A549 (cell line): ENCODE data around the gene C1R. TPM values are rescaled to one million over a fixed set of nuclear protein-coding genes. Genes with fewer than 3 reads are reported as not detected.

Experiments
- ATAC-seq, 2 experiments: fragments of 200-7000 bp in 1 of 2; fragments of >200 bp in 1 of 2; cut with Nextera tagmentation in 1 of 2; cut with Tn5 transposase in 1 of 2; 3 replicates each; pipeline versions ENCODE4 v1.8.0 to v1.9.1; 2018 to 2020; ENCODE audit warnings: mild to moderate bottlenecking in 1 of 2, moderate library complexity in 1 of 2
- CTCF ChIA-PET: fragments of 300-600 bp; sonication (Branson Sonifier 250); formaldehyde crosslinking; extraction: SDS; loops from one replicate; lab custom pipeline; 2021; ENCODE audit warnings: antibody characterized with exemption, inconsistent platforms; lab: Yijun Ruan, JAX
- POLR2A ChIA-PET: fragments of 350-600 bp; formaldehyde crosslinking; extraction: SDS; loops from one replicate; lab custom pipeline; 2021; ENCODE audit warnings: antibody characterized with exemption, inconsistent platforms; lab: Yijun Ruan, JAX
- DNase-seq, 2 experiments: peaks; one replicate each; pipeline versions ENCODE4 v3.0.0 to v3.0.0-alpha.2; 2011 to 2016; ENCODE audit warnings: low read depth in 1 of 2, low spot score in 1 of 2
- FAIRE-seq: peaks from 2 replicates; lab custom pipeline; 2011; peaks lifted over from hg19 to GRCh38; lab: Jason Lieb, UNC
- H3K27ac ChIP-seq, 2 experiments: fragments of >200 bp; sonication (Bioruptor Twin); formaldehyde crosslinking; 3 replicates each; pipeline ENCODE4 v1.5.1; 2016 to 2017
- H3K4me1 ChIP-seq: fragments of >200 bp; sonication (Bioruptor Twin); formaldehyde crosslinking; 3 replicates; pipeline ENCODE4 v1.6.1; 2016
- H3K4me2 ChIP-seq: fragments of >200 bp; sonication (Bioruptor Twin); formaldehyde crosslinking; 3 replicates; pipeline ENCODE4 v1.6.1; 2016
- H3K4me3 ChIP-seq: fragments of >200 bp; sonication (Bioruptor Twin); formaldehyde crosslinking; 3 replicates; pipeline ENCODE4 v1.5.1; 2016
- H3K9me3 ChIP-seq: fragments of >200 bp; sonication (Bioruptor Twin); formaldehyde crosslinking; 3 replicates; pipeline ENCODE4 v1.6.1; 2016
- ATOH8 ChIP-seq: fragments of 250-450 bp; sonication (Bioruptor Pico); IDR thresholded peaks from 2 replicates; pipeline ENCODE4 v1.5.0; 2020; ENCODE audit warnings: low read depth, mild to moderate bottlenecking, moderate library complexity
- BCL3 ChIP-seq: fragments of >200 bp; sonication (Bioruptor Twin); formaldehyde crosslinking; IDR thresholded peaks from 3 replicates; pipeline ENCODE4 v1.6.1; 2016
- BHLHE40 ChIP-seq: IDR thresholded peaks from 2 replicates; pipeline ENCODE4 v1.6.1; 2012; ENCODE audit warnings: low read depth, low read length, inconsistent platforms
- CBX8 ChIP-seq: fragments of 200-600 bp; sonication (generic); IDR thresholded peaks from 2 replicates; pipeline ENCODE4 v1.6.1; 2016
- CHD2 ChIP-seq: fragments of 150-350 bp; IDR thresholded peaks from 2 replicates; pipeline ENCODE4 v1.6.1; 2014; ENCODE audit warnings: low read length; ENCODE audit not compliant: partially characterized antibody
- CHD4 ChIP-seq: fragments of 200-600 bp; sonication (generic); IDR thresholded peaks from 2 replicates; pipeline ENCODE4 v1.6.1; 2016; ENCODE audit warnings: antibody characterized with exemption, mild to moderate bottlenecking, borderline replicate concordance
- E2F6 ChIP-seq: IDR thresholded peaks from 2 replicates; pipeline ENCODE4 v1.6.1; 2012; ENCODE audit warnings: low read depth, borderline replicate concordance
- EHF ChIP-seq: fragments of 250-450 bp; sonication (Bioruptor Pico); IDR thresholded peaks from 2 replicates; pipeline ENCODE4 v1.5.0; 2020; ENCODE audit warnings: mild to moderate bottlenecking
- HES2 ChIP-seq: fragments of >200 bp; sonication (Bioruptor Twin); formaldehyde crosslinking; IDR thresholded peaks from 2 replicates; pipeline ENCODE4 v1.6.1; 2016
- HEYL ChIP-seq: fragments of 250-450 bp; sonication (Bioruptor Pico); IDR thresholded peaks from 2 replicates; pipeline ENCODE4 v1.8.0; 2021; ENCODE audit warnings: mild to moderate bottlenecking, moderate library complexity
- HMGXB4 ChIP-seq: fragments of 250-450 bp; sonication (Bioruptor Pico); IDR thresholded peaks from 2 replicates; pipeline ENCODE4 v1.5.0; 2021; ENCODE audit warnings: mild to moderate bottlenecking, moderate library complexity, borderline replicate concordance
- HOXA7 ChIP-seq: fragments of 250-450 bp; sonication (Bioruptor Pico); IDR thresholded peaks from 2 replicates; pipeline ENCODE4 v1.5.0; 2020; ENCODE audit warnings: mild to moderate bottlenecking, moderate library complexity
- HOXB5 ChIP-seq: fragments of 250-450 bp; sonication (Bioruptor Pico); IDR thresholded peaks from 2 replicates; pipeline ENCODE4 v1.5.0; 2020; ENCODE audit warnings: mild to moderate bottlenecking, moderate library complexity
- JUN ChIP-seq, 2 experiments: fragments of >200 bp; sonication (Bioruptor Twin); formaldehyde crosslinking; IDR thresholded peaks; 2 replicates in 1 of 2; 3 replicates in 1 of 2; pipeline ENCODE4 v1.6.1; 2016 to 2017
- MAX ChIP-seq: IDR thresholded peaks from 2 replicates; pipeline ENCODE4 v1.6.1; 2012
- MAZ ChIP-seq: fragments of 150-350 bp; IDR thresholded peaks from 2 replicates; pipeline ENCODE4 v1.6.1; 2014; ENCODE audit warnings: antibody characterized with exemption, low read depth, low read length, borderline replicate concordance
- MYC ChIP-seq: IDR thresholded peaks from 2 replicates; pipeline ENCODE4 v1.6.1; 2012; ENCODE audit warnings: mild to moderate bottlenecking, inconsistent platforms, low read length, improper control_type of control experiment, borderline replicate concordance
- NPAS2 ChIP-seq: fragments of 250-450 bp; sonication (Bioruptor Pico); IDR thresholded peaks from 2 replicates; pipeline ENCODE4 v1.8.0; 2022; ENCODE audit warnings: mild to moderate bottlenecking, moderate library complexity, borderline replicate concordance
- NR3C1 ChIP-seq: fragments of >200 bp; sonication (Bioruptor Twin); formaldehyde crosslinking; IDR thresholded peaks from 3 replicates; pipeline ENCODE4 v1.6.1; 2017
- PBX3 ChIP-seq: IDR thresholded peaks from 2 replicates; pipeline ENCODE4 v1.6.1; 2012
- PHF8 ChIP-seq: fragments of 200-600 bp; sonication (generic); IDR thresholded peaks from 2 replicates; pipeline ENCODE4 v1.6.1; 2016; ENCODE audit warnings: low read depth, mild to moderate bottlenecking, antibody characterized with exemption, moderate library complexity, borderline replicate concordance
- POLR2A ChIP-seq: IDR thresholded peaks from 2 replicates; pipeline ENCODE4 v1.6.1; 2012; ENCODE audit warnings: mild to moderate bottlenecking, low read length
- RCOR1 ChIP-seq: fragments of 150-350 bp; IDR thresholded peaks from 2 replicates; pipeline ENCODE4 v1.6.1; 2014; ENCODE audit warnings: antibody characterized with exemption, low read length, low read depth
- REST ChIP-seq: fragments of 200-600 bp; sonication (generic); IDR thresholded peaks from 2 replicates; pipeline ENCODE4 v1.6.1; 2016; ENCODE audit warnings: antibody characterized with exemption, mild to moderate bottlenecking, moderate library complexity
- SREBF2 ChIP-seq: fragments of 450-650 bp; IDR thresholded peaks from 2 replicates; pipeline ENCODE4 v1.6.1; 2014; ENCODE audit warnings: mild to moderate bottlenecking, moderate library complexity
- TFCP2L1 ChIP-seq: fragments of 250-450 bp; sonication (Bioruptor Pico); IDR thresholded peaks from 2 replicates; pipeline ENCODE4 v1.5.0; 2021; ENCODE audit warnings: mild to moderate bottlenecking
- TP53 ChIP-seq: fragments of 250-450 bp; sonication (Bioruptor Pico); IDR thresholded peaks from 2 replicates; pipeline ENCODE4 v1.5.0; 2021; ENCODE audit warnings: mild to moderate bottlenecking, moderate library complexity
- ZFP36 ChIP-seq: fragments of 450-650 bp; IDR thresholded peaks from 2 replicates; pipeline ENCODE4 v1.6.1; 2014; ENCODE audit warnings: borderline replicate concordance; ENCODE audit not compliant: partially characterized antibody
- WGBS: methylation state at CpG from one replicate; pipeline ENCODE4 v1.1.6; 2017; ENCODE audit errors: missing lambda C conversion rate; 5-methylcytosine and 5-hydroxymethylcytosine counted together
- polyA plus RNA-seq, 4 experiments: library from polyadenylated mRNA; depleted of rRNA in 3 of 4; stranded (reverse); fragments of >200 nt; fragmentation: RNase III in 1 of 4; extraction: RNeasy Plus Mini Kit Qiagen cat#74134 plus additional on column Dnase treatment in 1 of 4; gene quantifications; 2 replicates in 3 of 4; 3 replicates in 1 of 4; pipeline ENCODE4 v1.2.3, GENCODE V29; 2011 to 2017

Gene C1R
- polyA plus RNA-seq, 2 of the 4 experiments (the other 2 are of a cell fraction): 31.4 to 36.0 TPM

GRCh38 chr12:7108003-7108795, 16.0 kb upstream of the C1R start:
- Histone ChIP-seq H3K27ac (peak overlapping the region; percentile 96 to 97), H3K4me3 (peak overlapping the region; percentile 55), H3K4me2 (peak overlapping the region; percentile 94), H3K4me1 (peaks cover 29% of the 10 kb centered on the region), H3K9me3 (peaks cover 17% of the 10 kb centered on the region)
- 2% methylated on average over 23 of the region's 30 CpGs for WGBS
- DNase-seq (peak; percentile 67 to 90), ATAC-seq (peak; percentile 96 to 97), FAIRE-seq (no peak)
- CTCF ChIA-PET: interaction anchor here (0.8 to 8.4 kb wide), 27 partner anchors 9 to 239 kb away, joined by 3 to 309 read pairs (median 4); partner anchors contain the start of genes C12orf57, C1R, C1S and CLSTN3
- POLR2A ChIA-PET: interaction anchor here (0.5 to 4.0 kb wide), 13 partner anchors 11 to 186 kb away, joined by 3 to 30 read pairs (median 4); partner anchors contain the start of genes C12orf57, C1S, LPCAT3 and RNU7-1
- no peak for TF ChIP-seq NR3C1
- peak; percentile 90 for TF ChIP-seq MAX
- peak; percentile 80; the same call in 1 of the 2 replicates for TF ChIP-seq E2F6
- TF ChIP-seq MYC: no peak
- TF ChIP-seq REST: peak; percentile 67
- no peak for TF ChIP-seq BHLHE40
- TF ChIP-seq HES2: no peak
- 0 out of 2 replicates have a peak, but pooled peaks have one; percentile 28 for TF ChIP-seq TP53 (CRISPR knock-in tag)
- peak; percentile 46; the same call in 1 of the 2 replicates for TF ChIP-seq PHF8
- TF ChIP-seq SREBF2: no peak
- TF ChIP-seq ZFP36: peak; percentile 81
- TF ChIP-seq HOXB5 (CRISPR knock-in tag): no peak
- no peak for TF ChIP-seq HOXA7 (CRISPR knock-in tag)
- TF ChIP-seq HEYL (CRISPR knock-in tag): no peak
- no peak for TF ChIP-seq EHF (CRISPR knock-in tag)
- TF ChIP-seq NPAS2 (CRISPR knock-in tag): no peak
- TF ChIP-seq ATOH8 (CRISPR knock-in tag): peak; percentile 62; the same call in 1 of the 2 replicates
- no peak for TF ChIP-seq RCOR1
- no peak; the same call in 2 of the 3 replicates for TF ChIP-seq BCL3
- TF ChIP-seq POLR2A: peak; percentile 91
- TF ChIP-seq MAZ: no peak
- peak; percentile 79 for TF ChIP-seq CHD2
- no peak for TF ChIP-seq HMGXB4 (CRISPR knock-in tag)
- TF ChIP-seq CBX8: no peak
- no peak for TF ChIP-seq PBX3
- 0 out of 2 replicates have a peak, but pooled peaks have one; percentile 14 for TF ChIP-seq TFCP2L1
- peak; percentile 28 to 40; a peak in 2 of 5 replicates for TF ChIP-seq JUN (IDR thresholded peaks at IDR 0.05)
- no peak for TF ChIP-seq CHD4
